ENCODE data around the gene DNAJC17. TPM values are rescaled to one million over a fixed set of nuclear protein-coding genes. Genes with fewer than 3 reads are reported as not detected.

Gene DNAJC17
- total RNA-seq, 1 experiment from 2014 or later = 39.3 TPM

- ChIA-PET CTCF (no interaction called here), POLR2A (no interaction called here)
- no peak for ATAC-seq
- Histone ChIP-seq H3K36me3 (ENCODE audit: control insufficient read depth, insufficient read depth, low read length) (no peaks in the 10 kb centered on the region), H3K4me1 (ENCODE audit: control insufficient read depth, insufficient read depth, low read length) (no peaks in the 10 kb centered on the region), H3K27ac (ENCODE audit: low read length) (no peak overlapping the region), H3K4me3 (ENCODE audit: low read depth in 2 of 2, low read length in 2 of 2) (no peak overlapping the region), H3K27me3 (ENCODE audit: control insufficient read depth, insufficient read depth, low read length) (no peaks in the 10 kb centered on the region), H3K9me3 (ENCODE audit: control insufficient read depth, insufficient read depth, low read depth, low read length) (no peaks in the 10 kb centered on the region)
- no peak for TF ChIP-seq POLR2AphosphoS5 (IDR thresholded peaks at IDR 0.05; ENCODE audit: low read depth, low read length)
- DNase-seq (ENCODE audit: low read depth, low spot score) = no peak
- intact Hi-C loops (cut with micrococcal nuclease; ENCODE audit: unreplicated experiment) = no loop called here
- in situ Hi-C loops (cut with HindIII; ENCODE audit: low pct_unique_long_range_greater_than_20kb, low sequenced_read_pairs) = no loop called here
- BruUV-seq (replicated peaks) = no TSS peak
Observed at GRCh38 chr15:40723919-40724318, 83.4 kb downstream of the DNAJC17 start.

DNA sequence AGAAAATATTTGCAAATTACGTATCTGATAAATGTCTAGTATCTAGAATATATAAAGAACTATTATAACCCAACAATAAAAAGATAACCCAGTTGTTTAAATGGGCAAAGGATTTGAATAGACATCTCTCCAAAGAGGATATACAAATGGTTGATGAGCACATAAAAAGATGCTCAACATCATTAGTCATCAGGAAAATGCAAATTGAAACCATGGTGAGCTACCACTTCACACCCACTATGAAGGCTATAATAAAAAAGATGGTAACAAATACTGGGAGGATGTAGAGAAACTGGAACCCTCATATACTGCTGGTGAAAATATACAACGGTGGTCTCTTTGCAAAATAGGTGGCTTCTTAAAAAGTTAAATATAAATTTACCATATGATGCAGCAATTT, 84.3 kb downstream of the DNAJC17 start:
- in situ Hi-C loops (cut with HindIII; ENCODE audit: low pct_unique_long_range_greater_than_20kb, low sequenced_read_pairs) = no loop called here

GRCh38 chr15:40722354-40722753, 84.9 kb downstream of the DNAJC17 start:
- Histone ChIP-seq H3K4me3 (ENCODE audit: low read depth in 2 of 2, low read length in 2 of 2) (no peak overlapping the region), H3K36me3 (ENCODE audit: control insufficient read depth, insufficient read depth, low read length) (no peaks in the 10 kb centered on the region), H3K9me3 (ENCODE audit: control insufficient read depth, insufficient read depth, low read depth, low read length) (no peaks in the 10 kb centered on the region), H3K27me3 (ENCODE audit: control insufficient read depth, insufficient read depth, low read length) (no peaks in the 10 kb centered on the region), H3K27ac (ENCODE audit: low read length) (no peak overlapping the region), H3K4me1 (ENCODE audit: control insufficient read depth, insufficient read depth, low read length) (no peaks in the 10 kb centered on the region)
- BruUV-seq (replicated peaks) = no TSS peak
- ChIA-PET POLR2A (no interaction called here), CTCF (no interaction called here)
- ATAC-seq = no peak
- no peak for TF ChIP-seq REST (IDR thresholded peaks at IDR 0.05; ENCODE audit: insufficient read depth in 1 of 2, low read depth in 2 of 2, low read length in 1 of 2)
- no peak for TF ChIP-seq TCF7L2 (IDR thresholded peaks at IDR 0.05; ENCODE audit: low read depth, low read length)
- TF ChIP-seq POLR2AphosphoS5 (IDR thresholded peaks at IDR 0.05; ENCODE audit: low read depth, low read length) = no peak
- no peak for TF ChIP-seq SIN3A (IDR thresholded peaks at IDR 0.05; ENCODE audit: borderline replicate concordance, insufficient read depth, low read depth, low read length)
- TF ChIP-seq CTCF (IDR thresholded peaks at IDR 0.05) = no peak
- intact Hi-C loops (cut with micrococcal nuclease; ENCODE audit: unreplicated experiment) (no loop called here), in situ Hi-C loops (cut with HindIII; ENCODE audit: low pct_unique_long_range_greater_than_20kb, low sequenced_read_pairs) (no loop called here)
- no peak for DNase-seq (ENCODE audit: low read depth, low spot score)

More for the DNA sequence above, 84.3 kb downstream of the DNAJC17 start:
- no peak overlapping the region for H3K27ac ChIP-seq (ENCODE audit: low read length)
- H3K36me3 ChIP-seq (ENCODE audit: control insufficient read depth, insufficient read depth, low read length) = no peaks in the 10 kb centered on the region
- BruUV-seq (replicated peaks) = no TSS peak
- ChIA-PET CTCF (interaction anchor here (0.6 kb wide), 1 partner anchor 71 kb away, joined by 3 read pairs; no protein-coding TSS in a partner anchor), POLR2A (no interaction called here)
- no peak for ATAC-seq
- no peaks in the 10 kb centered on the region for H3K9me3 ChIP-seq (ENCODE audit: control insufficient read depth, insufficient read depth, low read depth, low read length)
- no peak overlapping the region for H3K4me3 ChIP-seq (ENCODE audit: low read depth in 2 of 2, low read length in 2 of 2)
- no peak for DNase-seq (ENCODE audit: low read depth, low spot score)
- no peaks in the 10 kb centered on the region for H3K27me3 ChIP-seq (ENCODE audit: control insufficient read depth, insufficient read depth, low read length)
- intact Hi-C loops (cut with micrococcal nuclease; ENCODE audit: unreplicated experiment) = no loop called here
- no peaks in the 10 kb centered on the region for H3K4me1 ChIP-seq (ENCODE audit: control insufficient read depth, insufficient read depth, low read length)
- TF ChIP-seq SIN3A (IDR thresholded peaks at IDR 0.05; ENCODE audit: borderline replicate concordance, insufficient read depth, low read depth, low read length) = no peak
